DMS153 (cell line): Measurements from ENCODE around the gene LBX2.

Source experiments
- DNase-seq: peaks from one replicate; lab custom pipeline; 2025; lab: John Stamatoyannopoulos, UW

LBX2 gene

GRCh38 chr2:74525717-74526648, 26.6 kb upstream of the LBX2 start, which contains the start of gene DQX1:
Gene DQX1, minus strand, starts transcription at chr2:74526231. Its CDS starts 502 bp downstream, at chr2:74525729.
- no peak for DNase-seq

GRCh38 chr2:74524955-74525716, 25.7 kb upstream of the LBX2 start:
- DNase-seq = no peak

GRCh38 chr2:74524005-74524404, 24.6 kb upstream of the LBX2 start:
- no peak for DNase-seq

GRCh38 chr2:74522516-74522915, 23.1 kb upstream of the LBX2 start:
- no peak for DNase-seq

GRCh38 chr2:74516650-74517049, 17.2 kb upstream of the LBX2 start:
- no peak for DNase-seq

- no peak for DNase-seq
Observed at GRCh38 chr2:74515981-74516633, 16.7 kb upstream of the LBX2 start.

GRCh38 chr2:74515271-74515980, 16.0 kb upstream of the LBX2 start:
- no peak for DNase-seq

- DNase-seq = no peak
Observed at GRCh38 chr2:74514368-74515270, 15.2 kb upstream of the LBX2 start, which contains the start of gene TLX2. Gene TLX2, plus strand, starts transcription at chr2:74514450. Its CDS starts 357 bp downstream, at chr2:74514807.

GRCh38 chr2:74513605-74514367, 14.4 kb upstream of the LBX2 start:
- DNase-seq = no peak

GRCh38 chr2:74512744-74513604, 13.6 kb upstream of the LBX2 start:
- no peak for DNase-seq

GRCh38 chr2:74511104-74511989, 11.9 kb upstream of the LBX2 start:
- no peak for DNase-seq

- no peak for DNase-seq
Observed at GRCh38 chr2:74510272-74510671, 10.9 kb upstream of the LBX2 start.

GRCh38 chr2:74507926-74508520, 8.6 kb upstream of the LBX2 start:
- no peak for DNase-seq

GRCh38 chr2:74507145-74507925, 7.9 kb upstream of the LBX2 start, which contains the start of gene PCGF1:
Gene PCGF1, minus strand, starts transcription at chr2:74507695. Its CDS starts 27 bp downstream, at chr2:74507668.
- DNase-seq = peak; percentile 98

GRCh38 chr2:74505448-74506246, 6.2 kb upstream of the LBX2 start:
- DNase-seq = no peak

- DNase-seq = no peak
Observed at GRCh38 chr2:74504591-74504990, 5.2 kb upstream of the LBX2 start.
